RWPE2 (cell line): Measurements from ENCODE around the gene ANKS1B.
"Not testable (repeated sequence)": the region's sequence is repeated elsewhere in the genome, so short reads cannot be mapped to it uniquely, and the experiment has no call there.

ENCODE experiments used
- ATAC-seq: fragments of 200-7000 bp; cut with Tn5 transposase; 3 replicates; pipeline ENCODE4 v1.9.1; 2021; ENCODE audit warnings: low read depth
- DNase-seq: peaks from one replicate; pipeline ENCODE4 v3.0.0-alpha.2; 2020; ENCODE audit warnings: low spot score
- H3K27ac ChIP-seq: fragments of 450-650 bp; 2 replicates; pipeline ENCODE4 v1.5.1; 2017; ENCODE audit warnings: mild to moderate bottlenecking; ENCODE audit not compliant: poor library complexity, severe bottlenecking
- H3K27me3 ChIP-seq: fragments of 250-450 bp; sonication (Bioruptor Pico); 2 replicates; pipeline ENCODE4 v1.5.1; 2021; ENCODE audit warnings: mild to moderate bottlenecking, moderate library complexity; ENCODE audit not compliant: insufficient read depth, poor library complexity, severe bottlenecking
- H3K36me3 ChIP-seq: fragments of 250-450 bp; sonication (Bioruptor Pico); 2 replicates; pipeline ENCODE4 v1.5.1; 2020; ENCODE audit warnings: low read depth, mild to moderate bottlenecking, moderate library complexity
- H3K4me1 ChIP-seq: fragments of 250-450 bp; sonication (Bioruptor Pico); 2 replicates; pipeline ENCODE4 v1.5.1; 2021; ENCODE audit warnings: mild to moderate bottlenecking, moderate library complexity; ENCODE audit not compliant: insufficient read depth, poor library complexity, severe bottlenecking
- H3K4me3 ChIP-seq: fragments of 250-450 bp; sonication (Bioruptor Pico); 2 replicates; pipeline ENCODE4 v1.5.1; 2021; ENCODE audit warnings: mild to moderate bottlenecking, moderate library complexity; ENCODE audit not compliant: severe bottlenecking
- H3K9me3 ChIP-seq: fragments of 250-450 bp; sonication (Bioruptor Pico); 2 replicates; pipeline ENCODE4 v1.5.1; 2021; ENCODE audit warnings: mild to moderate bottlenecking, moderate library complexity; ENCODE audit not compliant: severe bottlenecking
- CTCF ChIP-seq: fragments of 450-650 bp; IDR thresholded peaks from one replicate; pipeline ENCODE4 v1.5.1; 2017; ENCODE audit warnings: mild to moderate bottlenecking, moderate library complexity; ENCODE audit not compliant: poor library complexity, severe bottlenecking

Gene ANKS1B

GRCh38 chr12:99804715-99805114 lies 180.0 kb downstream of the ANKS1B start:
- TF ChIP-seq CTCF, result no peak
- H3K4me3 ChIP-seq, result no peak overlapping the region
- no peaks in the 10 kb centered on the region for H3K4me1 ChIP-seq
- H3K27me3 ChIP-seq, result no peaks in the 10 kb centered on the region
- H3K36me3 ChIP-seq, result no peaks in the 10 kb centered on the region
- no peak for DNase-seq
- no peak overlapping the region for H3K27ac ChIP-seq
- no peaks in the 10 kb centered on the region for H3K9me3 ChIP-seq
- ATAC-seq, result no peak

- Histone ChIP-seq H3K4me3 (no peak overlapping the region), H3K27ac (no peak overlapping the region), H3K9me3 (no peaks in the 10 kb centered on the region), H3K27me3 (no peaks in the 10 kb centered on the region), H3K4me1 (no peaks in the 10 kb centered on the region), H3K36me3 (no peaks in the 10 kb centered on the region)
- no peak for TF ChIP-seq CTCF
- DNase-seq (no peak), ATAC-seq (no peak)
Observed at GRCh38 chr12:99800605-99801004, 184.1 kb downstream of the ANKS1B start.

- H3K36me3 ChIP-seq, DNase-seq, H3K4me3 ChIP-seq, H3K4me1 ChIP-seq, ATAC-seq, H3K27ac ChIP-seq, H3K9me3 ChIP-seq, H3K27me3 ChIP-seq: not testable (repeated sequence)
Observed at GRCh38 chr12:99797931-99798330, 186.8 kb downstream of the ANKS1B start.

- Histone ChIP-seq H3K36me3 (no peaks in the 10 kb centered on the region), H3K4me1 (no peaks in the 10 kb centered on the region), H3K9me3 (no peaks in the 10 kb centered on the region), H3K27me3 (no peaks in the 10 kb centered on the region), H3K27ac (no peak overlapping the region), H3K4me3 (no peak overlapping the region)
- ATAC-seq (no peak), DNase-seq (no peak)
- TF ChIP-seq CTCF, result no peak
Observed at GRCh38 chr12:99783421-99783820, 201.3 kb downstream of the ANKS1B start.

GRCh38 chr12:99772274-99772673 lies 212.5 kb downstream of the ANKS1B start:
- ATAC-seq (no peak), DNase-seq (no peak)
- no peaks in the 10 kb centered on the region for H3K27me3 ChIP-seq
- H3K9me3 ChIP-seq, result no peaks in the 10 kb centered on the region
- no peak overlapping the region for H3K27ac ChIP-seq
- TF ChIP-seq CTCF, result no peak
- no peaks in the 10 kb centered on the region for H3K36me3 ChIP-seq
- H3K4me3 ChIP-seq, result no peak overlapping the region
- no peaks in the 10 kb centered on the region for H3K4me1 ChIP-seq

GRCh38 chr12:99771659-99772058 lies 213.1 kb downstream of the ANKS1B start:
- no peak for TF ChIP-seq CTCF

More at GRCh38 chr12:99771659-99772058, 213.1 kb downstream of the ANKS1B start:
- Histone ChIP-seq H3K4me1 (no peaks in the 10 kb centered on the region), H3K4me3 (no peak overlapping the region), H3K27me3 (no peaks in the 10 kb centered on the region), H3K36me3 (no peaks in the 10 kb centered on the region), H3K9me3 (no peaks in the 10 kb centered on the region), H3K27ac (no peak overlapping the region)
- ATAC-seq, result no peak
- no peak for DNase-seq
